Measurements from ENCODE around the gene DAGLA. TPM values are rescaled to one million over a fixed set of nuclear protein-coding genes. Genes with fewer than 3 reads are reported as not detected.

The DAGLA gene
- total RNA-seq, 3 donors from 2014 or later = 2.4 to 4.5 (median 3.3) TPM

DNA sequence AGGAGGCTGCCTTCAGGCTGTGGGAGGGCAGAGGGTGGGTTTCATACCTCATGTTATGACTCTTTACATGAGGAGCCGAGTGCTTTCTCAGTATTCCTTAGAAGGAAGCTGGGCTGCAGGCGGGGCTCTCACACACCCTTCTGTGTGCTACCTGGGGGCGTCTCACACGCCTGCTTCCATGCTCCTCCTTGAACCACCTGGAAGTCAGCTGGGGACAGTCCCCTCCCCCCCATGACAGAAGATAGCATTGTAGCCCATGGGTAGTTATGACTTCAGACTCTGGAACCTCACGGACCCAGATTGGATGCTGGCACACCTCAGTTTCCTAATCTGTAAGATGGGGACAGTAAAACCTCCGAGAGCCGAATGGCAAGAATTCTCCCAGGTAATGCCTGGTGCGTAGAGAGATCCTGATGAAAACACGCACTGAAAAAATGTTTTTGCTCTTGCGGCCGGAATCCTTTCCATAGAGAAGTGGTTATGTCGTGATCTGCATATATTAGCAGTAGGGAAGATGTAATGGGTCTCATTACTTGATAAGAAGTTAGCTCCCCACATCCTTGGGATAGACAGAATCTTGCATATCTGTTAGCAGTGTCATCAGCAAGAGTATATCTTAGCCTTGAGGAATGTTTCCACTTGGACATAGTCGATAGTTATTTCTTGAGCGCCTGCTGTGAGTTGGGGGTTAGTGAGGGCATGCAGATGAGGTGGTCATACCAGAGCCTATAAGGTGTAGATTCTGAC lies 4.9 kb downstream of the DAGLA start:
- Histone ChIP-seq H3K9me3 (no peaks in the 10 kb centered on the region), H3K27ac (no peak overlapping the region), H3K4me3 (no peak overlapping the region), H3K36me3 (no peaks in the 10 kb centered on the region), H3K27me3 (no peaks in the 10 kb centered on the region), H3K4me1 (peaks cover 0 to 5% of the 10 kb centered on the region in 2 donors)
- TF ChIP-seq POLR2A (IDR thresholded peaks at IDR 0.05) = no peak
- intact Hi-C loops (cut with DNase I; ENCODE audit: low total_unique reads) = no loop called here
- DNase-seq (ENCODE audit: low spot score in 2 of 2) = no peak

DNA sequence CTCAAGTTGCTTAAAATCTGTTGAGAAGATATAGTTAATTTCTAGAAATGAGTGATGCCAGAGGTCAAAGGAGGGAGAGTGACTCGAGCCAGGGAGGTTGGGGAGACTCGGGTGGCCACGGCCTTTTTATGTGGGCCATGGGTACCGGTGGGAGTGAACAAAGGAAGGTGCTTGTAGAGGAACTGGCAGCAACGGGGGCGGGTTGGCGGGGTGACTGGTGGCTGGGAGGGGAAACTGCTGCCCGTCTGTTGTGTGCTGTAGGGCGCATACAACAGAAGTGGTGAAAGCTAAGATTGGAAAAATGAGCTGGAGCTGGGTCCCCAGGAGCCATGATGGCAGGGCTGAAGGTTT lies 5.4 kb downstream of the DAGLA start:
- intact Hi-C loops (cut with DNase I; ENCODE audit: low total_unique reads) = no loop called here
- Histone ChIP-seq H3K4me1 (peaks cover 0 to 6% of the 10 kb centered on the region in 2 donors), H3K36me3 (no peaks in the 10 kb centered on the region), H3K27ac (no peak overlapping the region), H3K4me3 (no peak overlapping the region), H3K27me3 (no peaks in the 10 kb centered on the region), H3K9me3 (no peaks in the 10 kb centered on the region)
- no peak for DNase-seq (ENCODE audit: low spot score in 2 of 2)
- no peak for TF ChIP-seq POLR2AphosphoS5 (IDR thresholded peaks at IDR 0.05)
- TF ChIP-seq POLR2A (IDR thresholded peaks at IDR 0.05) = no peak
- TF ChIP-seq, protein P1, sequence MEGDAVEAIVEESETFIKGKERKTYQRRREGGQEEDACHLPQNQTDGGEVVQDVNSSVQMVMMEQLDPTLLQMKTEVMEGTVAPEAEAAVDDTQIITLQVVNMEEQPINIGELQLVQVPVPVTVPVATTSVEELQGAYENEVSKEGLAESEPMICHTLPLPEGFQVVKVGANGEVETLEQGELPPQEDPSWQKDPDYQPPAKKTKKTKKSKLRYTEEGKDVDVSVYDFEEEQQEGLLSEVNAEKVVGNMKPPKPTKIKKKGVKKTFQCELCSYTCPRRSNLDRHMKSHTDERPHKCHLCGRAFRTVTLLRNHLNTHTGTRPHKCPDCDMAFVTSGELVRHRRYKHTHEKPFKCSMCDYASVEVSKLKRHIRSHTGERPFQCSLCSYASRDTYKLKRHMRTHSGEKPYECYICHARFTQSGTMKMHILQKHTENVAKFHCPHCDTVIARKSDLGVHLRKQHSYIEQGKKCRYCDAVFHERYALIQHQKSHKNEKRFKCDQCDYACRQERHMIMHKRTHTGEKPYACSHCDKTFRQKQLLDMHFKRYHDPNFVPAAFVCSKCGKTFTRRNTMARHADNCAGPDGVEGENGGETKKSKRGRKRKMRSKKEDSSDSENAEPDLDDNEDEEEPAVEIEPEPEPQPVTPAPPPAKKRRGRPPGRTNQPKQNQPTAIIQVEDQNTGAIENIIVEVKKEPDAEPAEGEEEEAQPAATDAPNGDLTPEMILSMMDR (IDR thresholded peaks at IDR 0.05) = no peak

DNA sequence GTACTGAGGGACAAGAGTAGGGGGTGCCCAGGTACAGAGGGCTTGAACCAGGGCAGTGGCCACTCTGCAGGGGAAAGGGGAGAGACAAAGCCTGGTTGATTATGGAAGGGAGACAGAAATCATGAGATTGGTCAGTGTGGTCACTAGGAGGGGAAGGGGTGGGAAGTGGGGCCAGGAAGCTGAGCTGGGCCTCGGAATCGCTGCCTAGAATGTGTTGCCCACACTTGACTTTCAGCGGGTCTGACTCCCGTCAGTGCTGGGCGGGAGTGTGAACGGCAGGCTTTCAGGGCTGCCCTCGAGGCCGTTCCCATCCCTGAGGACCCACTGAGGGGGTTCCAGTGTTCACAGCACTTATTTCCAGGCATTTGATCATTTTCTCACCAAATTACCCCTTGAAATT lies 5.9 kb downstream of the DAGLA start:
- H3K9me3 ChIP-seq = no peaks in the 10 kb centered on the region
- intact Hi-C loops (cut with DNase I; ENCODE audit: low total_unique reads) = no loop called here
- H3K4me1 ChIP-seq = peaks cover under 1 to 10% of the 10 kb centered on the region in 2 donors
- no peaks in the 10 kb centered on the region for H3K36me3 ChIP-seq
- TF ChIP-seq, protein P1 (IDR thresholded peaks at IDR 0.05) = no peak
- no peak for TF ChIP-seq POLR2AphosphoS5 (IDR thresholded peaks at IDR 0.05)
- TF ChIP-seq POLR2A (IDR thresholded peaks at IDR 0.05) = no peak
- no peak overlapping the region for H3K4me3 ChIP-seq
- no peak overlapping the region for H3K27ac ChIP-seq
- no peaks in the 10 kb centered on the region for H3K27me3 ChIP-seq
- no peak for DNase-seq (ENCODE audit: low spot score in 2 of 2)

DNA sequence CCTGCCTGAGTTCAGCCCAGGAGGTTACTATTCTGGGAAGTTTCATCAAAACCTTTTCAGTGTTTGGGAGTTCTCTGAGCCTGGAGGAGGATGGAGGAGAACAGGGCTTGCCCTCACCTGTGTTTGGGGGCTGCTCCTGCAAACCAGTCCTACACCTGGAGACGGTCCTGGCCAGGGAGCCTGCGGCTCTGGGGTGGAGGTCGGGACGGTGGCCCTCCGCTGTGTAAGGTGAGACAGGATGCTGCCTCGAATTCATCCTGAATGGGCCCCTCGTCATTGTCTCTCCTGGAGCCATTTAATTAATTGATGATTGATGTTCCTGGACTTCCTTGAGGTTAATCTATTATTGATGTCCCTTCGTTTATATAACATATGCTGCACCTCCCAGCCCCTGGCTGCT lies 6.3 kb downstream of the DAGLA start:
- no peaks in the 10 kb centered on the region for H3K27me3 ChIP-seq
- TF ChIP-seq, protein P1 (IDR thresholded peaks at IDR 0.05) = no peak
- TF ChIP-seq POLR2AphosphoS5 (IDR thresholded peaks at IDR 0.05) (no peak), POLR2A (IDR thresholded peaks at IDR 0.05) (no peak)
- no peak for DNase-seq (ENCODE audit: low spot score in 2 of 2)
- intact Hi-C loops (cut with DNase I; ENCODE audit: low total_unique reads) = no loop called here
- no peak overlapping the region for H3K4me3 ChIP-seq
- H3K4me1 ChIP-seq = peaks cover 4 to 13% of the 10 kb centered on the region in 2 donors
- no peaks in the 10 kb centered on the region for H3K9me3 ChIP-seq
- no peaks in the 10 kb centered on the region for H3K36me3 ChIP-seq
- H3K27ac ChIP-seq = no peak overlapping the region

DNA sequence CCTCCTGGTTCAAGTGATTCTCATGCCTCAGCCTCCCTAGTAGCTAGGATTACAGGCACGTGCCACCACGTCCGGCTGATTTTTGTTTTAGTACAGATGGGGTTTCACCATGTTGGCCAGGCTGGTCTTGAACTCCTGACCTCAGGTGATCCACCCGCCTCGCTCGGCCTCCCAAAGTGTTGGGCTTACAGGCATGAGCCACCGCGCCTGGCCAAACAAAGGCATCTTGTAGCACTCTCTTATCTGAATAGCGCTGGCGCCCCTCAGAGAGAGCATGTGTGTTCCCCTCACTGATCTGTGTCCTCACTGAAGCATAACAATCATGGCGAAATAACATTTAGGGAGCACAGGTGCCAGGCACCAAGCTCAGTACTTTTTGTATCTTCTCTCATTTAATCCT lies 7.2 kb downstream of the DAGLA start:
- TF ChIP-seq, protein P1 (IDR thresholded peaks at IDR 0.05) = no peak
- TF ChIP-seq POLR2A (IDR thresholded peaks at IDR 0.05) = no peak
- no peak for TF ChIP-seq POLR2AphosphoS5 (IDR thresholded peaks at IDR 0.05)
- H3K27me3 ChIP-seq = no peaks in the 10 kb centered on the region
- no peak overlapping the region for H3K4me3 ChIP-seq
- no peak for DNase-seq (ENCODE audit: low spot score in 2 of 2)
- no peaks in the 10 kb centered on the region for H3K9me3 ChIP-seq
- H3K27ac ChIP-seq = peak overlapping the region; percentile 96 to 97
- intact Hi-C loops (cut with DNase I; ENCODE audit: low total_unique reads) = no loop called here
- no peaks in the 10 kb centered on the region for H3K36me3 ChIP-seq
- peaks cover 13% of the 10 kb centered on the region in 2 donors for H3K4me1 ChIP-seq
